ENCODE data around the gene PGLYRP1.

PGLYRP1 gene

DNA sequence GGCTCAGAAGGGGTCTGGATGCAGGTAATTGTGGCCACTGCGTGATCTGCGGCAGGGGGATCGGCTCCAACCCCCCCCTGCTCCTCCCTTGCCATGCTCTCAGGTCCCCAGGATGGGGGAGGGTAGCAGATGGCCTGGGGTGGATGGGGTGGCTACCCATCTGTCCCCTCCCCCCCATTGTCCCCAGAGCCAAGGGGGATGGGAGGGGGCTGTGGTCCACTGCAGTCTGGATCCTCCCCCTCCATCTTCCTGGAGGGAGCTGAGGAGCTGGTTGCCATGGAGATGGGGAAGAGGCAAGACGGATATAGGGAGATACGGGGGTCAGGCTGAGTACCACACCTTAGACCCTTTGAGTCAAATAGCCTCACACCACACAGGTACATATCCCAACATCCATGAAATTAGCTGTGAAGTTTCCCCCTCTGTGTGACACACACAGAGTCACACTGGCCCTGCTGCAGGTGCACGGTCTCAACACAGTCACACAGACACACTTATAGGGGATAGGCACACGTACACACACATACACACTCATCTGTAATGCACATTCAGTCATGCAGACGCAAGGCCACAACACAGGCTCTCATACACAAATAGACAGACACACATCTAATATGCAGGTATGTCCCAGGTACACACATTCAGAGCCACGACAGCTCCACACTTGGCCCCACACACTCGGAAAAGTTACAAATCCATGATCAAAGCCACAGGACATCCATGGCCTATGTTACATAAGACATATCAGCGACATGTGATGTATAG is 47.4 kb downstream of the PGLYRP1 start:
- TF ChIP-seq POLR2A (IDR thresholded peaks at IDR 0.05; ENCODE audit: low read depth, low read length) = no peak
- FAIRE-seq = no peak
- DNase-seq (ENCODE audit: insufficient read length, low spot score) = no peak

DNA sequence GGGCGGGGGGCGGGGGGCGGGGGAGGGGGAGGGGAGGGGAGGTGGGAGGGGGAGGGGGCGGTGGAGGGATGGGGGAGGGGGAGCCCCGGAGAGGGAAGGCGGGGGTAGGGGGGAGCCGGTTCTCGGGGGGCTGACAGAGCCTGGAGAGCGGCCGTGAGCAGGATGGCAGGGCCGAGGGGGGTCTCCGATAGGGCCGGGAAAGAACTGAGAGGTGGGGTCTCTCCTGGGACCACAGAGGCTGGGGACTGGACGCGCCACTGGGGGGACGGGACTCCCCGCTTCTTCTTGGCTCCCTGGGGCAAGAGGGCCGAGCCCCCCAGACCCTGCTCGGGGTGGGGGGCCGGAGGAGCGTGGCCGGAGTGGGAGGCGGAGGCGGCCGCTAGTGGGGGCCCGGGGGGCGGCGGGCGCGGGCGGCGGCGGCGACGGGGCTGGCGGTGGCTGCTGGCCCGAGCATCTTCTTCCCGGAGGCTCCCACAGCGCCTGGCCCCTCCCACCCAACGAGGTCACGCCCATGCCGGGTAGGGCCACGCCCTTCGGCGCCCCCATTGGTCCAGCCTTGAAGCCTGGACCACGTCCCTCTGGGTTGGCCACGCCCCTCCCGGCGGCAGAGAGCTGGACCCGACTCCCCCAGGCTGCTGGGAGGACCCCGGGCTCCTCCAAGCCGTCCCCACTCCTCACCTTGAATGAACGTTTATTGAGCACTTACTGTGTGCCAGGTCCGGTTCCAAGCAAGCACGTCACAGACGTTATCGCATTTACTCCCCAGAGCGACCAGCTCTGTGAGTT is 49.1 kb downstream of the PGLYRP1 start, which contains the start of gene NOVA2:
Gene NOVA2 (minus strand): TSS at position 313 of the 786 bp plus-strand sequence. CDS start 514 bp downstream, outside the sequence.
- FAIRE-seq (no peak), DNase-seq (ENCODE audit: insufficient read length, low spot score) (peak; percentile 89)
- no peak for TF ChIP-seq POLR2A (IDR thresholded peaks at IDR 0.05; ENCODE audit: low read depth, low read length)

DNA sequence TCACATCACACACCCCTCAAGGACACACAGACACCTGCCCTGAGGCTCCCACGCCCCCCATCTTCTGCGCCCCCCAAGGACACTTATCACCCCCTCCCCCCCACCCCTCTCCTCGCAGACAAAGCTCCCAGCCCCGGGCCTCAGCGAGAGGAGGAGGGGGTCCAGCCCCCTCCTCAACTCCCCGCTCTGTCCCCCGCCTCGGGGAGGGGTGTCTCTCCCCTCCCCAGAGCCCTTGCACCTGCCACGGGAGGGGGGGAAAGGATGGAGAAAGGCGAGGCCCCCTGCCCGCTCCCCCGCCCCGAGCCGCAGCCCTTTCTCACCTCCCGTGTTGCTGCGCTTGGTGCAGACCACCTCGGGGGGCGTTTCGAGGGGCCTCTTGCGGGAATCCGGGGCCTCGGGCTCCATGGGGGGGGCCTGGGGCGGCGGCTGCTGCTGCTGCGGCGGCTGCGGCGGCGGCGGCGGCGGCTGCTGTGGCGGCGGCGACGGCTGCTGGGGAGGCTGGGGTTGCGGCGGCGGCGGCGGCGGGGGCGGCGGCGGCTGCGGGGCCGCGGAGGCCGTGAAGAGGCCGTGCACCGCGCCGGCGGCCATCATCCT is 49.8 kb downstream of the PGLYRP1 start:
- FAIRE-seq (no peak), DNase-seq (ENCODE audit: insufficient read length, low spot score) (no peak)
- TF ChIP-seq POLR2A (IDR thresholded peaks at IDR 0.05; ENCODE audit: low read depth, low read length) = no peak

DNA sequence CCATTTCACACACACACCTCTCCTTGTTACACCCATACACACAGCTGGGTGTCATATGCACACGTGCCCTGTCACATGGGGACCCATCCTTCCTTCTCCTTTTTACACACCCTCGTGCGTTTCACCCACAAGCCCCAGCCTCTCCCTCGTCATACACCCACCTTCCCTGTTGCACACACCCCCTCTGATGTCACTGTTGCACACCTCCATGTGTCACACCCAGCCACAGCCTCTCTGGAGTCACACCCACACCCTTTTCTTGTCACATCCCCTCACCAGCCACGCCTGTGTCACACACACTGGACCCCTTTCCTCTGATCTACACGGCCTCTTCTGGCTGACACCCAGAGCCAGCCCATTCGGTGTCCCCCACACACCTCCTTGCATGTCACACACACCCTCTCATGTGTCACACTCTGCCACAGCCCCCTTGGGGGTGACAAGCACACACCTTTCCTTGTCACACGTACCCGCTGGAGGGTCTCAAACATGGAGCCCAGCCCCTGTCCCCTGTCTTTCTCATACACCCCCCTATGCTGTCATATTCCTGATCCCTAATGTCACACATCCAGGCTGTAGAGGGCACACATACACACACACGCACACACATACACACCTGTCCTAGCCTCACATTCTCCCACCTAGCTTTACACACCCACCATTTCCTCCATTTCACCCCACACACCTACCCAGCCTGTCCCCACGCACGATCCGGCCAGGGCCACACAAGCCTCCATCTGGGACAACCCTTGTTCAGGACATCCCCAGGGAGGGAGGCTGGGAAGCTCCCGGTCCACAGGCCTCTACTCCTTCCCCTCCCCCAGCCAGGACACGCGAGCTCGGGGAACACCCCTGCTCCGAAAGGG is 50.5 kb downstream of the PGLYRP1 start:
- no peak for DNase-seq (ENCODE audit: insufficient read length, low spot score)
- TF ChIP-seq POLR2A (IDR thresholded peaks at IDR 0.05; ENCODE audit: low read depth, low read length) = no peak
- FAIRE-seq = no peak

DNA sequence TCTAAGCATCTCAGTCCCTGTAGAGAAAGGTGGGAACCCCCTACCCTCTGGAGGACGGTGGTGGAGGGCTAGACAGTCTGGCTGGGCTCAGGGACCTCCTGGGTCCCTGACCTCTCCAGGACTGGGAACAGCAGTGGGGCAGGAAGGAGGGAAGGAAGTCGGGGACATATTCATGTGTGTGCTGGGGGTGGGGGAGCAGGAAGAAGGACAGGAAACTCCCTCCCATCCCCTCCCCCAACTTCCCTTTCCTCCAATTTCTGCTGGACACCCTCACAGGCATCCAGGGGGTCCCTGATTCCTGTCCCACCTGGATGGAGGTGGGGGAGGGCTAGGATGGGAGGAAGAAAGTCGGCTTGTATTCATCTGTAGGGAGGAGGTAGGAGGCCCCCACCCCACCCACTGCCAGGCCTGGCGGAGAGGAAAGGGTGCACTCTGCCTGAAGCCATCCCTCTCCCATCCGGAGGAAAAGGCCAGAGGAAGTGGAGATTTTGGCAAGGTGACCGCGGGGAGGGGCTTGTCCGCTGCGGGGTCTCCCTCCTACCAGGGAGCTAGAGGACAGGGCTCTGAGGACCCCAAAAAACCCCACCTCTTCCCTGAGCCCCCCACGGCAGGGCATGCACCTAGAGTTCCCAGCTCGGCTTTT is 51.5 kb downstream of the PGLYRP1 start:
- no peak for TF ChIP-seq POLR2A (IDR thresholded peaks at IDR 0.05; ENCODE audit: low read depth, low read length)
- no peak for DNase-seq (ENCODE audit: insufficient read length, low spot score)
- FAIRE-seq = no peak

DNA sequence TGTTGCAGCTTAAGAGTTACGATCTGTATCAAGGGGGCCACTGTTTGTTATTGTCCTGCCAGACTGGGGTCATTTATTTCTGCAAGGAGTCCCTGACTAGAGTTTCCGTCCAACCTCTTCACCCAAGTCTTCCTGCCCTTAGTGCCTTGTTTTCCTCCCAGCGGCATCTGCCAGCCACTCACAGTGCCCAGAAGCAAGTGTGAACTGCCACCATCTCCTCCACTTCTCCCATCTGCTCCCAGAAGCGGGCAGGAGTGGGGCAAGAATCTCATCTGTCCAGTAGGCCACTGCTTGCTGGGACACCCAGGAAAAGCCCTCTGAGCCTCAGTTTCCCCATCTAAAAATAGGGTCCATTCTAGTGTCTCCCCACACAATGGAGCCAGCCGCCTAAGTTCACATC is 53.2 kb downstream of the PGLYRP1 start:
- TF ChIP-seq POLR2A (IDR thresholded peaks at IDR 0.05; ENCODE audit: low read depth, low read length) = no peak
- DNase-seq (ENCODE audit: insufficient read length, low spot score) (no peak), FAIRE-seq (no peak)

Measured in H54 (cell line).